HG03039 (cell line): ENCODE results near the gene TRAPPC12.
"Not testable (repeated sequence)": the region's sequence is repeated elsewhere in the genome, so short reads cannot be mapped to it uniquely, and the experiment has no call there.

Source experiments
- ATAC-seq: cut with Tn5 transposase; IDR thresholded peaks from one replicate; pipeline ENCODE4 v1.9.1; 2021; ENCODE audit warnings: mild to moderate bottlenecking, moderate library complexity; ENCODE audit not compliant: unreplicated experiment

TRAPPC12 gene

GRCh38 chr2:3379647-3380534 is at the start of gene TRAPPC12:
TSS of gene TRAPPC12 (plus strand) at chr2:3379694. CDS start at chr2:3387624, 7,930 bp downstream.
- ATAC-seq, result peak; percentile 68

GRCh38 chr2:3332133-3332532 is 47.4 kb upstream of the TRAPPC12 start:
- no peak for ATAC-seq

GRCh38 chr2:3334392-3335345 is 44.8 kb upstream of the TRAPPC12 start:
- ATAC-seq, result no peak

- no peak for ATAC-seq
Measured at GRCh38 chr2:3336844-3337243, 42.6 kb upstream of the TRAPPC12 start.

GRCh38 chr2:3338340-3338739 is 41.2 kb upstream of the TRAPPC12 start:
- no peak for ATAC-seq

GRCh38 chr2:3340144-3340543 is 39.4 kb upstream of the TRAPPC12 start:
- no peak for ATAC-seq

GRCh38 chr2:3341336-3341735 is 38.2 kb upstream of the TRAPPC12 start:
- ATAC-seq, result no peak

GRCh38 chr2:3342324-3342723 is 37.2 kb upstream of the TRAPPC12 start:
- no peak for ATAC-seq

- ATAC-seq, result no peak
Measured at GRCh38 chr2:3343012-3343411, 36.5 kb upstream of the TRAPPC12 start.

- no peak for ATAC-seq
Measured at GRCh38 chr2:3344897-3345296, 34.6 kb upstream of the TRAPPC12 start.

- ATAC-seq, result no peak
Measured at GRCh38 chr2:3345621-3346020, 33.9 kb upstream of the TRAPPC12 start.

GRCh38 chr2:3348767-3349166 is 30.7 kb upstream of the TRAPPC12 start:
- no peak for ATAC-seq

- ATAC-seq, result no peak
Measured at GRCh38 chr2:3349211-3349693, 30.2 kb upstream of the TRAPPC12 start.

GRCh38 chr2:3354986-3355385 is 24.5 kb upstream of the TRAPPC12 start:
- no peak for ATAC-seq

GRCh38 chr2:3355951-3356569 is 23.4 kb upstream of the TRAPPC12 start:
- no peak for ATAC-seq

GRCh38 chr2:3356799-3357198 is 22.7 kb upstream of the TRAPPC12 start:
- no peak for ATAC-seq

GRCh38 chr2:3357446-3357845 is 22.0 kb upstream of the TRAPPC12 start:
- ATAC-seq, result not testable (repeated sequence)

GRCh38 chr2:3357926-3358325 is 21.6 kb upstream of the TRAPPC12 start:
- ATAC-seq, result no peak

GRCh38 chr2:3361518-3362389 is 17.7 kb upstream of the TRAPPC12 start:
- ATAC-seq, result no peak

- no peak for ATAC-seq
Measured at GRCh38 chr2:3365219-3365618, 14.3 kb upstream of the TRAPPC12 start.
